ENCODE results near the gene RCBTB2.

RCBTB2 gene

DNA sequence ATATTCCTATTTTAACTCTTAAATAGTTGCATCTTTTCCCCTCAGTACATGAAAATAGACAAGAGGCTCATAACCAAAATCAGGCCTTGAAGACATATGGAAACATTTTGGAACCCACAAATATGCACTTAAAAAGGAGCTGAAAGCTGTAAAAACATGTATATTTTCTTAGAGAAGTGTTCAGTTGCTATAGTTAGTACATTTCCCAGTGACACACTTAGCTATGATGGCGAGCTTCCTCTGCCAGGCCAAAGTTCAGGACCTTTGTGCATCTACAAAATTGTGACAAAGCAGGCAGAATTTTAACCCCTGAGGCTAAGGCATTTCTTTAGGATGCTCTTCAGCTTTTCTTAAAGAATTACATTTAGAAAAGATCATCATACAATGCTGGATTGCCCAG, 54.5 kb downstream of the RCBTB2 start:
- Histone ChIP-seq H2BK12ac (ENCODE audit: low read length) (no peak overlapping the region), H2AK5ac (ENCODE audit: low read depth, low read length) (no peak overlapping the region), H3K9me3 (replicated peaks in 1 of 2; ENCODE audit: control insufficient read depth in 2 of 2, insufficient read depth in 1 of 2, low read depth in 1 of 2, low read length in 2 of 2) (no peaks in the 10 kb centered on the region), H3K4me1 (ENCODE audit: control insufficient read depth in 2 of 2, insufficient read depth in 1 of 2, low read depth in 1 of 2, low read length in 2 of 2) (peaks cover 0 to 6% of the 10 kb centered on the region in 2 donors), H3K27ac (replicated peaks; ENCODE audit: low read length) (no peak overlapping the region), H3K4ac (ENCODE audit: low read length) (no peak overlapping the region), H4K91ac (ENCODE audit: low read depth, low read length, poor library complexity) (no peak overlapping the region), H3K4me2 (ENCODE audit: insufficient read depth, low read length, poor library complexity, severe bottlenecking) (no peak overlapping the region), H3K9ac (ENCODE audit: low read depth, low read length, poor library complexity) (no peak overlapping the region), H3K36me3 (replicated peaks in 1 of 2; ENCODE audit: control insufficient read depth in 2 of 2, insufficient read depth in 2 of 2, low read length in 2 of 2) (peaks cover 0 to 58% of the 10 kb centered on the region in 2 donors), H3K27me3 (ENCODE audit: control insufficient read depth in 3 of 3, insufficient read depth in 3 of 3, low read depth in 1 of 3, low read length in 3 of 3) (no peaks in the 10 kb centered on the region), H4K8ac (ENCODE audit: low read depth, low read length) (no peak overlapping the region), H3K18ac (ENCODE audit: low read length) (no peak overlapping the region), H2BK15ac (ENCODE audit: low read length) (no peak overlapping the region), H2BK5ac (ENCODE audit: low read length) (no peak overlapping the region), H2AFZ (ENCODE audit: low read length) (no peak overlapping the region), H3K23ac (ENCODE audit: low read depth, low read length, poor library complexity) (no peak overlapping the region), H3K4me3 (ENCODE audit: low read length in 2 of 2) (no peak overlapping the region), H2BK120ac (ENCODE audit: low read depth, low read length) (no peak overlapping the region), H3K79me1 (ENCODE audit: low read depth, low read length) (no peaks in the 10 kb centered on the region), H3K14ac (ENCODE audit: low read length) (no peak overlapping the region)
- no CpG with 5 or more reads among the region's 1 CpG for WGBS, 2 donors (ENCODE audit: extremely low coverage in 2 of 2, insufficient read length in 2 of 2, insufficient replicate concordance in 1 of 2)
- DNase-seq (ENCODE audit: low spot score) = no peak

DNA sequence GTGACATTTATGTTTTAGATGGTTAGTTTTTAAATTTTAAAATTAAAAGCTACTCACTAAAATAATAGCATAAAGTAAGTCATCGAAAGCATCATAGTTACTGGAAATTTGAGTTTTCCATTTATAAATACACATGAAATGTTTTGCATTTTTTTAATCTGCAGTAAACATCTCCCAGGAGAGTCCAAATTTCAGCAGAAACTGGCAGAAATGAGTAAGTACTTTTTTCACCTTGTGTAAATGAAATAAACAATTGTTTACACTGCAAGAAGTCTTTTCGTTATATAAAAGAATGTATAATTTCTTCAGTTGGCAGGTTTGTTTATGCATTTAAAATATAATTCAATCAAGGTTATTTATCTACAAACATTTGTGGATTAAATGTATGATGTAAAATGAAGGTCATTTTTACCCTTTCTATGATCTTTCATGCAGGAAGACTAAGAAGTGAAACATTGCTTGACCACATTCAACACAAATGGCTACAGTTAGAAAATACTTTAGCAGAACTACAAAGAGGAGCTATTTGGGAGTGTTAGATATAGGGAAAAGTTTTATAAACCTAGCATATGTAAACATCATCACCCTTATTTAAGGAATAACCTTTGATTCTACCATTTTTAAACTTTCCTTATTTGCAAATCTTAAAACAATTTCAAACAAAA, 55.6 kb downstream of the RCBTB2 start:
- no peak overlapping the region for H2AK5ac ChIP-seq (ENCODE audit: low read depth, low read length)
- no peak overlapping the region for H3K4me3 ChIP-seq (ENCODE audit: low read length in 2 of 2)
- H3K4me1 ChIP-seq (ENCODE audit: control insufficient read depth in 2 of 2, insufficient read depth in 1 of 2, low read depth in 1 of 2, low read length in 2 of 2) = peaks cover 0 to 6% of the 10 kb centered on the region in 2 donors
- H3K27me3 ChIP-seq (ENCODE audit: control insufficient read depth in 3 of 3, insufficient read depth in 3 of 3, low read depth in 1 of 3, low read length in 3 of 3) = no peaks in the 10 kb centered on the region
- no peak overlapping the region for H3K14ac ChIP-seq (ENCODE audit: low read length)
- H3K9me3 ChIP-seq (replicated peaks in 1 of 2; ENCODE audit: control insufficient read depth in 2 of 2, insufficient read depth in 1 of 2, low read depth in 1 of 2, low read length in 2 of 2) = no peaks in the 10 kb centered on the region
- no peak overlapping the region for H3K23ac ChIP-seq (ENCODE audit: low read depth, low read length, poor library complexity)
- no peaks in the 10 kb centered on the region for H3K79me1 ChIP-seq (ENCODE audit: low read depth, low read length)
- H2BK12ac ChIP-seq (ENCODE audit: low read length) = no peak overlapping the region
- H4K8ac ChIP-seq (ENCODE audit: low read depth, low read length) = no peak overlapping the region
- H3K4ac ChIP-seq (ENCODE audit: low read length) = no peak overlapping the region
- no peak overlapping the region for H2BK5ac ChIP-seq (ENCODE audit: low read length)
- H3K27ac ChIP-seq (replicated peaks; ENCODE audit: low read length) = no peak overlapping the region
- no peak overlapping the region for H2AFZ ChIP-seq (ENCODE audit: low read length)
- no peak for DNase-seq (ENCODE audit: low spot score)
- no peak overlapping the region for H2BK120ac ChIP-seq (ENCODE audit: low read depth, low read length)
- no peak overlapping the region for H4K91ac ChIP-seq (ENCODE audit: low read depth, low read length, poor library complexity)
- no peak overlapping the region for H3K4me2 ChIP-seq (ENCODE audit: insufficient read depth, low read length, poor library complexity, severe bottlenecking)
- no CpG with 5 or more reads among the region's 2 CpGs for WGBS, 2 donors (ENCODE audit: extremely low coverage in 2 of 2, insufficient read length in 2 of 2, insufficient replicate concordance in 1 of 2)
- H3K9ac ChIP-seq (ENCODE audit: low read depth, low read length, poor library complexity) = no peak overlapping the region
- H3K18ac ChIP-seq (ENCODE audit: low read length) = no peak overlapping the region
- H2BK15ac ChIP-seq (ENCODE audit: low read length) = no peak overlapping the region
- peaks cover 0 to 59% of the 10 kb centered on the region in 2 donors for H3K36me3 ChIP-seq (replicated peaks in 1 of 2; ENCODE audit: control insufficient read depth in 2 of 2, insufficient read depth in 2 of 2, low read length in 2 of 2)

DNA sequence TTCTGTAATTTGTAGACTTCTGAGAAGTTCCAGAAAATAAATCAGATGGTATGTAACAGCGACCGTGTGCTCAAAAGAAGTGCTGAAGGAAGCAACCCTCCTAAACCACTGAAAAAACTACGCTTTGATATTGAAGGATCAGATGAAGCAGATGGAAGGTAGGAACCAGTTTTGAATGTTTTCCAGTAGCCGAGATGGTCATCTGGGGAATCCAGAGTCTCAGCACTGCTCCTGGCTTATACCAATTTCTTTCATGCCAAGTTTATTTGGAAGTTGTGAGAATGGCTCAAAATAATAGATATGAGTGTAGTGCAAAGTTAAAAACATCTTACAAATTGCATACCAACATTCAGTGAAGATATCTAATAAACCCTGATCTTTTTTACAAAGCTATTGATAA, 56.2 kb downstream of the RCBTB2 start:
- Histone ChIP-seq H3K18ac (ENCODE audit: low read length) (no peak overlapping the region), H2BK15ac (ENCODE audit: low read length) (no peak overlapping the region), H3K4ac (ENCODE audit: low read length) (no peak overlapping the region), H3K4me1 (ENCODE audit: control insufficient read depth in 2 of 2, insufficient read depth in 1 of 2, low read depth in 1 of 2, low read length in 2 of 2) (peaks cover 0 to 6% of the 10 kb centered on the region in 2 donors), H2AK5ac (ENCODE audit: low read depth, low read length) (no peak overlapping the region), H2AFZ (ENCODE audit: low read length) (no peak overlapping the region), H3K79me1 (ENCODE audit: low read depth, low read length) (no peaks in the 10 kb centered on the region), H3K36me3 (replicated peaks in 1 of 2; ENCODE audit: control insufficient read depth in 2 of 2, insufficient read depth in 2 of 2, low read length in 2 of 2) (peaks cover 0 to 62% of the 10 kb centered on the region in 2 donors), H4K91ac (ENCODE audit: low read depth, low read length, poor library complexity) (no peak overlapping the region), H2BK12ac (ENCODE audit: low read length) (no peak overlapping the region), H2BK5ac (ENCODE audit: low read length) (no peak overlapping the region), H3K23ac (ENCODE audit: low read depth, low read length, poor library complexity) (no peak overlapping the region), H3K14ac (ENCODE audit: low read length) (no peak overlapping the region), H4K8ac (ENCODE audit: low read depth, low read length) (no peak overlapping the region), H3K27me3 (ENCODE audit: control insufficient read depth in 3 of 3, insufficient read depth in 3 of 3, low read depth in 1 of 3, low read length in 3 of 3) (no peaks in the 10 kb centered on the region), H2BK120ac (ENCODE audit: low read depth, low read length) (no peak overlapping the region), H3K9ac (ENCODE audit: low read depth, low read length, poor library complexity) (no peak overlapping the region), H3K4me2 (ENCODE audit: insufficient read depth, low read length, poor library complexity, severe bottlenecking) (no peak overlapping the region), H3K27ac (replicated peaks; ENCODE audit: low read length) (no peak overlapping the region), H3K4me3 (ENCODE audit: low read length in 2 of 2) (no peak overlapping the region), H3K9me3 (replicated peaks in 1 of 2; ENCODE audit: control insufficient read depth in 2 of 2, insufficient read depth in 1 of 2, low read depth in 1 of 2, low read length in 2 of 2) (no peaks in the 10 kb centered on the region)
- DNase-seq (ENCODE audit: low spot score) = no peak
- WGBS, 2 donors (ENCODE audit: extremely low coverage in 2 of 2, insufficient read length in 2 of 2, insufficient replicate concordance in 1 of 2) = no CpG with 5 or more reads among the region's 4 CpGs

DNA sequence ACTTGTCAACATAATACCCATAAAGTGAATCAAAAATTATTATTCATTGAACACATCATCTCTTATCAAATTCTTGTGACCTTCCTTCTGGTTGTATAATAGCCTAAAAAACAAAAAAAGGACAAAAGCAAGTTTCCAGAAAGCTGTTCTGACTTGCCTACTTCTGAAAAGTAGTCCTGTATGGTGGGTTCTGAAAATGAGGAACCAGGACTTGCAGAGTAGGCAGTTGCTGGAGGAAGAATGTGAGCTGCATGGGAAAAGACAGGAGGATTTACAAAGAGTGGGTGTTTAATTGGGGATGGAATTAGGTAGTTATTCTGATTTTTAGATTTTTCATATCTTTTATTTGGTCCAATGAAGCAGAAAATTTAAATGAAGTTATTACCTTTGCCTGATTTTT, 56.7 kb downstream of the RCBTB2 start:
- DNase-seq (ENCODE audit: low spot score) = no peak
- Histone ChIP-seq H3K4me2 (ENCODE audit: insufficient read depth, low read length, poor library complexity, severe bottlenecking) (no peak overlapping the region), H2AFZ (ENCODE audit: low read length) (no peak overlapping the region), H2BK5ac (ENCODE audit: low read length) (no peak overlapping the region), H3K36me3 (replicated peaks in 1 of 2; ENCODE audit: control insufficient read depth in 2 of 2, insufficient read depth in 2 of 2, low read length in 2 of 2) (peaks cover 0 to 63% of the 10 kb centered on the region in 2 donors), H3K79me1 (ENCODE audit: low read depth, low read length) (no peaks in the 10 kb centered on the region), H3K4me1 (ENCODE audit: control insufficient read depth in 2 of 2, insufficient read depth in 1 of 2, low read depth in 1 of 2, low read length in 2 of 2) (peaks cover 0 to 6% of the 10 kb centered on the region in 2 donors), H4K91ac (ENCODE audit: low read depth, low read length, poor library complexity) (no peak overlapping the region), H3K23ac (ENCODE audit: low read depth, low read length, poor library complexity) (no peak overlapping the region), H3K9ac (ENCODE audit: low read depth, low read length, poor library complexity) (no peak overlapping the region), H2BK12ac (ENCODE audit: low read length) (no peak overlapping the region), H3K4ac (ENCODE audit: low read length) (no peak overlapping the region), H3K9me3 (replicated peaks in 1 of 2; ENCODE audit: control insufficient read depth in 2 of 2, insufficient read depth in 1 of 2, low read depth in 1 of 2, low read length in 2 of 2) (no peaks in the 10 kb centered on the region), H3K18ac (ENCODE audit: low read length) (no peak overlapping the region), H4K8ac (ENCODE audit: low read depth, low read length) (no peak overlapping the region), H3K14ac (ENCODE audit: low read length) (no peak overlapping the region), H2AK5ac (ENCODE audit: low read depth, low read length) (no peak overlapping the region), H3K27ac (replicated peaks; ENCODE audit: low read length) (no peak overlapping the region), H2BK15ac (ENCODE audit: low read length) (no peak overlapping the region), H3K27me3 (ENCODE audit: control insufficient read depth in 3 of 3, insufficient read depth in 3 of 3, low read depth in 1 of 3, low read length in 3 of 3) (no peaks in the 10 kb centered on the region), H3K4me3 (ENCODE audit: low read length in 2 of 2) (no peak overlapping the region), H2BK120ac (ENCODE audit: low read depth, low read length) (no peak overlapping the region)

All from neuronal stem cell (in vitro differentiated cells).